Stimulated activated CD8-positive, alpha-beta memory T cell treated with anti-CD3 and anti-CD28 coated beads, Interleukin-12 subunit alpha, Interleukin-12 subunit beta, amount 100 ng/mL, for 24 hours (primary cell): ENCODE measurements around the gene GLG1.

ENCODE experiments used
- DNase-seq: peaks from one replicate; pipeline ENCODE4 v3.0.0-alpha.2; 2020; ENCODE audit errors: extremely low read depth

Gene GLG1

DNA sequence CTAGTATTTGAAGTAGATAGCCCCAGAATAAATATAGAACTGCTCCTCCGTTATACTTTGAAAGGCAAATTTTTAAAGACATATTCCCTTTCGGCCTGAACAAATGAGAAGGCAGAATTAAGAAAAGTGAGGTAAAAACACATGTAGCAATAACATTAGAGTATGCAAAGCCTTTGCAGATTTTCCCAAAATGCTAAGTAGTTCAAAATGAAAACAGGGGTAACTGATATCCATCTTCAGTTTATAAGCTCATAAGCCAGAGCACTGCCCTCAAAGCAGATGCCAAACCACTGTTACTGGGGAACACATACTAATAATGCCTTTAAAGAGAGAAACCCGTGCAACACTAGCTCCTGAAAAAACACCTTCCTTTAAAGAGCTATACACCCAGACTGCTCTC is 134.4 kb downstream of the GLG1 start:
- DNase-seq, result no peak

- no peak for DNase-seq
Measured at GRCh38 chr16:74472010-74472409, 134.9 kb downstream of the GLG1 start.

DNA sequence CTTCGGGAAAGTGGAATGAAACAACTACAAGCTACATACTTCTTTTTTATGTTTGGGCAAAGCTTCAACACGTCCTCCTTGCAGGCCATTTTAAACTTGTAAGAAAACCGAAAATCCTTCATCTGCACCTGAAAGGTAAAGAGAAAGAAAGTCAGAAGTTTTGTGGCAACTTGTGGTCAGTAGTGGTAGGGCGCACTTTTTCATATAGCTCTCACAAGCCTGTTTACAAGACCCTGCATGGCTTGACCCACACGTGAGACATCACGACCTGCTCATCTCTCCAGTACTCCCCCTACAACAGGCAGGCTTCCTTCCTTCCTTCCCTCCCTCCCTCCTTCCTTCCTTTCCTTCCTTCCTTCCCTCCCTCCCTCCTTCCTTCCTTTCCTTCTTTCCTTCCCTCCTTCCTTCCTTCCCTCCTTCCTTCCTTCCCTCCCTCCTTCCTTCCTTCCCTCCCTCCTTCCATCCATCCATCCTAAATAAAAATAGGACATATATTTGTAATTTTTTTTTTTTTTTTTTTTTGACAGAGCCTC is 136.9 kb downstream of the GLG1 start:
- DNase-seq, result no peak

DNA sequence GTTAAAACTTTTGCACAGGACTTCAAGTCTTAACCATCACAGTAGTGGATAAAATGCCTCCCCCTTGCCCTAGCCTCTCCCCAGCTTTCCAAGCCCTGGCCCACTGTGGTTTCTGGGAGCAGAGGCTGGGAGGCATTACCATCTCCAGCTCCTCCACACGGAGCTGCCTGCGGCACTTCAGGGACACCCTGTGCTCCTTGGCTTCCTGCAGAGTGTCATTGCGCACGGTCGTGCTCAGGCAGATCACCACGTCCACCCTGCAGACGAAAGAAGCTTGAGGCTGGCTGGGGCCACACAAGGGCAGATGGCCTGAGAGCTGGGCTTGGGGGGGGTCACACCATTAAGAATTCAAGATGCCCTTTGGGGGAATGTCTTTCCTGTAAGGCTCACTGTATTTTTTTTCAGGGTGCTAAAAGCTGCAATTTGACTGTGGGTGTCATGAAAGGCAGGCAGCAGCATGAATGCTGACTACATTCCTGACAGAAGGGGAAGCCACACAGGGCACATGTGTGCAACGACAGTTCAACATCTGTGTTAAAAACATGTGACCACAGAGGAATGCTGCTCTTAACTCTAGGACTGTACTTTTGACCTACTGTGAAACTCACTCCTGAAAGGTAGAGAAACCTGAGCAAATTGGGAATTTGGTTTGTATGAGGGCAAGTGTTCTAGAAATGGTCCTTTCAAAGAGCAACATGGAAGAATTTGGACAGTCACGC is 137.9 kb downstream of the GLG1 start:
- DNase-seq, result no peak

GRCh38 chr16:74466872-74467271 is 140.0 kb downstream of the GLG1 start:
- no peak for DNase-seq

DNA sequence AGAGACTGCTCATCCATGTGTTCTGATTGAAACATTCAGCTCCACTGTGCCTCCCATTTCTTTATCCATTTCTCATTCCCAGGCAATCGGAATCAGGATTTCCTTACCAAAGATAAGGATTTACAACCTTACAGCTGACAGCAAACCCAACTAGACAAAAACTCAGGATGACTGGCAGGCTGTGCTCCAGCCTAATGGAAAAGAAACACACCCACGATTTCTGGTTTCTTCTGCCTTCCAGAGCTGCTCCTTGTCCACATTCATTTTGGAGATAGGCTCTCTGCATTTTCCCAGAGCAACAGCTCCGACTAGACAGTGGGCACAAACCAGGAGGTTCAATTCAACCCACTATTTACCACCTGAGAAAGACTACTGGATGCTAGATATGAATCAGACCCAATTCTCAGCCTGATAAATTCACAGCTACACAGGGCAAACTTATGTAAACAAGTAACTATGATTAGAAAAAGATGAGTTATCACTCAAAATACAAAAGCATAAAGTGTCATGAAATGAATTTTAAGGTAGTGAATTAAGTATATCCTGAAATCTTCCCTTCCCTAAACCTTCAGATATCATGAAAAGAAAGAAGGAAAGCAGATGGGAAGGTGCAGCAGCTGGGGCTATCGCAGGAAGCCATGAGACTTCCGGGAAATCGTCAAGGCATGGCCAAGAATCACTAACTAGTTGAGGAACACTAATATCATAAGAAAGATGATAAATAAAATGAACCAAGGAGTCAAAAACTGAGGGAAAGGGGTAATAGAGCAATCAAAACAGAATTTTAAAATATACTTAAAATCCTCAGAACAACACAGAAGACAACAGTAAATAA is 140.8 kb downstream of the GLG1 start:
- no peak for DNase-seq

DNA sequence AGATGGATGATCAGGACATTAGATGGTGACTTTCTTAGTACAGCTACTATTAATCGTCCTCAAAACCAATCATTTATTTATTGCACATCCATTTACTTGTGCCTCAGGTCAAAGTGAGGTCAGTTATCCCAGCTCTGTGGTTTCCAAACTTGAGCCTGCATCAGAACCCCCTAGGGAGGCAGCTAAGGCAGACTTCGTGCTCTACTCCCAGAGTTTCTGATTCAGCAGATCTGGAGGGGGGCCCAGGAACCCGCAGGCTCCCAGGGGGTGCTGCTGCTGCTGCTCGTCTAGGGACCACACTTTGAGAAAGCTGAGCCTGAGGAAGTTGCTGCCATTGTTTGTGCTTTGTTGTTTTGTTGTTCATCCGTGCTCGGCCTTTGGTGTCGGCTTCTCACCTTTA is 141.6 kb downstream of the GLG1 start:
- DNase-seq, result no peak

GRCh38 chr16:74463888-74464287 is 143.0 kb downstream of the GLG1 start:
- DNase-seq, result no peak

- DNase-seq, result no peak
Measured at GRCh38 chr16:74462361-74462760, 144.6 kb downstream of the GLG1 start.

DNA sequence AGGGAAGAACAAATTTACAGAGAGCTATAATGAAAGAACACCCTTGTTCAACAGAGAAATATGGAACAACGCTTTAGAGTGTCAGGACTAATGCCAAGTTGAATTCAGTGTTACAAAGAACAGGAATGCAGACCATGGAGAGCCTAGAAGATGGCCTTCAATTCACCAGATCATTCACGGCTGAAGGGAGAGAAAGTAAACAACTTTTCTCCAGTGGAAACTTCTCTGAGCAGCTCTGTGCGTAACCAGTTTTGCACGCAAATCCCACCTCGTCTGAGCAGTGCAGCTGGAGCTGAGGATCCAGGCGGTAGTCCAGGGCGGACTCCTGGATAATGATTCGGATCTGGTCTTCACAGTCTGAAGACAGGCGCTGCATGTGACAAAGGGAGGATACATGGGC is 145.1 kb downstream of the GLG1 start:
- DNase-seq, result no peak

GRCh38 chr16:74460542-74460941 is 146.4 kb downstream of the GLG1 start:
- DNase-seq, result no peak

DNA sequence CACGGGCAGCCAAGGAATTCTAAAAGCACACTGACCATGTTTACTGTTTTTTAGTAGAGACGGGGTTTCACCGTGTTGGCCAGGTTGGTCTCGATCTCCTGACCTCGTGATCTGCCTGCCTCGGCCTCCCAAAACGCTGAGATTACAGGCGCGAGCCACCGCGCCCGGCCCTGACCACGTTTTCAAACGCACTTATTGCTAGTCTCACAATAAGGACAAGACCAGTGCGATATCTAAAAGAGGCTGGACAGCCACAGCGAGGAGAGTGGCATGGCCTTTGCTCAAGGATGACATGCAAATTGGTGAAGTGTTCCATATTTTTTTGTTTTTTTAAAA is 150.7 kb downstream of the GLG1 start:
- no peak for DNase-seq

GRCh38 chr16:74455619-74456289 is 151.2 kb downstream of the GLG1 start:
- no peak for DNase-seq

GRCh38 chr16:74455213-74455612 is 151.7 kb downstream of the GLG1 start:
- DNase-seq, result no peak

- DNase-seq, result no peak
Measured at GRCh38 chr16:74451951-74452758, 154.8 kb downstream of the GLG1 start.

DNA sequence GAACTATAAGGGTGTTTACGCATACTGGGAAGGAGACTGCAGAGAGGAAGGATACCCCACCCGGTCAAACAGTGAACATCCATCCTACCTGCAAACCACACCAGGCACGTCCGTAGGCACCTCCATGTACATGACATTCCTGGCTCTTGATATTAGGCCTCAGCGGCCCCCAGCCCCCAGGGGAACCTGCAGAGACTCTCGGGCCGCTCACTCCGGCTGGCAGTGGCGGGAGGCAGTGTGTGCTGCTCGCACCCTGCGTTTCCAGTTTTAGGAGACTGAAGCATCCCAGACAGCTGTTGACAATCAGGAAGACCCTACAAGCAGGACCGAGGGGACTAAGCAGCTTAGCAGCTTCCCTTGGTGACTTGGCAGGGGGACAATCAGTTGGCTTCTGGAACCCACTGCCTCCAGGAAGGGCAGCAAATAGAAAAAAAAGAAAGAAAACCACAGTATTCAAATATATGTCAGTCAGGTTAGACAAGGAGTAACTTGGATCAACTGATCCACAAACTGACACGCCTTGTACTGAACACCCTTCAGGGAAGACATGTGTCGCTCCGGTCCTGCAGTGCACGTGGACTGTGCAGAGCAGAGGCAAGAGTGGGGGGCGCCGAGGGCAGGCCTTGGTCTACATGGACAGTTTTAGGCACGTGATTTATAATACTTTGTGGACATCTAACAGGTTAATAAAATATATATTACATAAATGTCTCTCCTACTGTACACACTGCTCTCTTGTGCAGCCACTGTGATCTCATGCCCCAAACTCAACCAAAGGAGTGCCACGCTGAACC is 155.8 kb downstream of the GLG1 start:
- no peak for DNase-seq

GRCh38 chr16:74450236-74450635 is 156.7 kb downstream of the GLG1 start:
- DNase-seq, result no peak

- DNase-seq, result no peak
Measured at GRCh38 chr16:74449470-74449869, 157.4 kb downstream of the GLG1 start.

- DNase-seq, result no peak
Measured at GRCh38 chr16:74448990-74449389, 157.9 kb downstream of the GLG1 start.

DNA sequence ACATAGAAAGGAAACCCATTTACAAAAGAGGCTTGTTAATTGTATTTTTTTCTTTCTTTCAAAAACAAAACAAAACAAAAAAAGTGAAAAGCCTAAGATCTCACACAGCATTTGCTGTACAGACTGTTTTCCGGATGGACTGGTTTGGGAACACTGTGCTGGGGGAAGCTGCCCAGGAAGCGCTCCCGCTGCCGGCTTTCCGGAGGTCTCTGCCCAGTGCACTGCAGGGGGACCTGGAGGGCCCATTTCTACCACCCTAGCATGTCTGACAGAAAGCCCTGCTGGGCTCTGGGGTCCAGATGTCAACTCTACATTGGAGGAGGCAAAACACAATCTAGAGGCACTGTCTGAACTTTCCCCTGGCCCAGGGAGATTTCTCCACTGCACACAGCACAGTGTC is 159.3 kb downstream of the GLG1 start:
- no peak for DNase-seq

GRCh38 chr16:74446866-74447265 is 160.0 kb downstream of the GLG1 start:
- no peak for DNase-seq
